HG02973 (cell line): Measurements from ENCODE around the gene TBC1D22A.

Source experiments
- ATAC-seq: cut with Tn5 transposase; IDR thresholded peaks from one replicate; pipeline ENCODE4 v1.9.1; 2021; ENCODE audit warnings: moderate library complexity; ENCODE audit not compliant: unreplicated experiment

TBC1D22A gene

GRCh38 chr22:47201996-47202818 lies 439.8 kb downstream of the TBC1D22A start:
- no peak for ATAC-seq

DNA sequence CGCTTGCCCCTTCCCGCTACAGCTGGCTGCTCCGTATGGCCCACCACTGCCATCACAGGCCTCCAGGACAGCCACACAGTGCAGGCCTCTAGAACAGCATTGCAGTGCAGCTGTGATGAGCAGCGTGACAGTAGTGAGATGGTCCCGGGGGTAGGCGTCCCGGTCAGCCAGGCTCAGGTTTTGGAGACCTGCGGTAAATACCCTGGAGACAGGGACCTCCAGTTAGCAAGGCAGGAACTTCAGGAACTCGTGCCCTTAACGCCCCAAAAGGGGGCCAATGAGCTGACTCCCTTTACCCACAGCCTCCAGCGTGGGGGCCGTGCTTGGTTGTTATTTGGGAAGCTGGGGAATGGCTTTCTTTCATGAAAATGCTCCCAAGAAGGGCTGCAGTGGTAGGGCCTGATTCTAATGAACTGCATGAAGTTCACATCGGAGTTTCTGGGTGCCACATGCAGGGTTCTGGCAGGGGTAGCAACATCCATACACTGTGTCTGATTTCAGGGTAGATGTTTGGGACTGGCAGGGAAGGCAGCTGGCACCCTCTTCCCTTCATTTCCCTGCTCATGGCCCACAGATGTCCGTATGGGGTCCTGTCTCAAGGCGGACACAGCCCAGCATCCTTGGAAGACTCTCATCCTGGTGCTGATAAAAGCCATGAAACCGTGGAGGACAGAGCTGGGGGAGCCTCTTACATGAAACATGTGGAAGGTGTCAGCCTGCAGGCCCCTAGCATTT lies 440.5 kb downstream of the TBC1D22A start:
- ATAC-seq: no peak

DNA sequence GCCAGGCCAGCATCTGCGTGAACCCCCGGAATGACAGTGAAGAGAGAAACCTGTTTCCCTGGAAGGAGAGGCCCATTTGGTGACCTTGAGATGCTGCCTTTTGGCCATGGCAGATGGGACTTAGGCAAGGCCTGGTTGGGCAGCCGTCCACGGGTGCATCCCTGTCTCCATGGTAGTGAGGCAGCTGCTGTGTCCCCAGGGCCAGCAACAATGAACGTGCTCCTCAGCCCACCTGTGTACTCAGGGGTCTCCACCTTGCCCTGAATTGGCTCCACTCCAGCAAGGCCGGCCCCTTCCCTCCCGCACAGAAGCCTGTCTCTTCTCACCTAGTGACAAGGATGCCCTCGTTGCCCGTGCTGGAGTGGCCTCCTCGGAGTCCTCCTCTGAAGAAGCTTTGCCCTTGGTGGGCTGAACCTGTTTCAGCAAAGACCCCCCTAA lies 441.1 kb downstream of the TBC1D22A start:
- no peak for ATAC-seq

DNA sequence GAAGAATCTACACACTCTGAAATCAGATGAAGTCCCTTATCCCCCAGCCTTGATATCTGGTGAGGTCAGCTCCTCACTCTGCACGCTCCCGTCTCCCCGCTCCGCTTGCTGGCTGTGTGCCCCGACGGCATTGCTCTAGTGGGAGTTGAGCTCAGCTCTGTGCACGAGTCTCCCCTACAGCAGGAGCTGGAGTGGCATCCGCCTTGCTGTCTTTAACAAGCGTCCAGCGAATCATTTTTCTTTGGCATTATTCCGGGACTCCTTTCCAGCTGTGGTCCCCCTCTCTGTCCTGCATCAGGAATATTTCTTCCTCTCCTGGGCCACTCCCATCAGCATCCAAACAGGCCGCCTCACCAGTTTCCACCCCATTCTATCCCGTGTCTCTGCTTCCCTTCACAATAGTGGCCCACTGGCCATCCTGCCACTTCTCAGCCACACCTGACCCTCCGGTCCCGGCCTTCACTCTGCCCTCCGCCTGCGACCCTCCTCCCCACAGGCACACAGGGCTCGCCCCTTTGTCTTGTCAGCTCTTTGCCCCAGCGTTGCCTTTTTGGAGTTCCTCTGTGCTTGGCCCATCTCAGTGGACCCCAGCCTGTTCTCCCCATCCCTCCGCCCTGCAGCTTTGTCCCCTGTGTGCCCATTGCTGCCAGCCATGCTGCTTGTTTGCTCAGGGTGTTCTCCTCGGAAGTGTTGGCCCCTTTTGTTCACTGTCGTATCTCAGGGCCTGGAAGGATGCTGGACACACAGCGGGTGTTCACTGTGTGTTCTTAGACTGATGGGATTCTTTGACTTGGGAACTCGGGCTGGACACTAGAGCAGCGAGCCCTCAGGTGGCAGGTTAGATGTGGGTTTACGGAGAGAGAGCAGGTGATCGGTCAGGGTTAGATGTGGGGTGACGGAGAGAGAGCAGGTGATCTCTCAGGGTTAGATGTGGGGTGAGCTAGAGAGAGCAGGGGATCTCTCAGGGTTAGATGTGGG lies 441.8 kb downstream of the TBC1D22A start:
- no peak for ATAC-seq

DNA sequence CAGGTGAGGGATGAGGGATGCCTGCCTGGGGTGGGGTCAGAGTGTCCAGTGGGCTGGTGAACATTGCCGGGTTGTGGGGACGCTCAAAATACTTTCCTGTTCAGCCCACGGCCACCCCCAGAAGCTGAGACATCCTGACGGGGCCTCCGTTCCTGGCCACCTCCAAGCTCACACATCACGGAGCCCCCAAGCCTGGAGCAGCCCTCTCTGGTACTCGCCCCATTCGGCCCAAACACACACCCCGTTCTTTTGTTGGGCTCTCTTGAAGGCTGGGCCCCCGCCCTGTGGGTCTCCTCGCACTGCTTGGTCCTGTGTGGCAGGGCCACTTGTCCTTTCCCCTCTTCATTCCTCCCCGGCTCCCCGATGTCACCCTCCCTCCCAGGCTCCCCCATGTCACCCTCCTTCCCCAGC lies 442.6 kb downstream of the TBC1D22A start:
- ATAC-seq: no peak

GRCh38 chr22:47205554-47205953 lies 443.1 kb downstream of the TBC1D22A start:
- ATAC-seq: no peak

DNA sequence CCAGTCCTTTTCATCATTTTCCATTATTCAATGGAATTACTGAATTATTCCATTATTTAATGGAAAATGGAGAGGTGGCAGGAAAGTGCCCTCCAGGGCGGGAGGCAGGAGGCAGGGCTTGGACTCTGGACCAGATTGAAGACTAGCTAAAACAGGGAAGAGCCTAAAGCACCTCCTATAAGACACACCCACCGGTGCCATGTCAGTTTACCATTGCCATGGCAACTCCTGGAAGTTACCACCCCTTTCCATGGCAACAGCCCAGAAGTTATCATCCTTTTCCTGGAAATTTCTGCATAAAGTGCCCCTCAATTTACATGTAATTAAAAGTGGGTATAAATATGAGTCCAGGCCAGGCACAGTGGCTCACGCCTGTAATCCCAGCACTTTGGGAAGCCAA lies 443.7 kb downstream of the TBC1D22A start:
- no peak for ATAC-seq

- ATAC-seq: no peak
Observed at GRCh38 chr22:47206666-47207218, 444.3 kb downstream of the TBC1D22A start.

- ATAC-seq: no peak
Observed at GRCh38 chr22:47207387-47207786, 444.9 kb downstream of the TBC1D22A start.

- no peak for ATAC-seq
Observed at GRCh38 chr22:47207846-47208554, 445.6 kb downstream of the TBC1D22A start.

GRCh38 chr22:47208630-47209029 lies 446.2 kb downstream of the TBC1D22A start:
- no peak for ATAC-seq

- ATAC-seq: no peak
Observed at GRCh38 chr22:47209040-47209514, 446.6 kb downstream of the TBC1D22A start.

DNA sequence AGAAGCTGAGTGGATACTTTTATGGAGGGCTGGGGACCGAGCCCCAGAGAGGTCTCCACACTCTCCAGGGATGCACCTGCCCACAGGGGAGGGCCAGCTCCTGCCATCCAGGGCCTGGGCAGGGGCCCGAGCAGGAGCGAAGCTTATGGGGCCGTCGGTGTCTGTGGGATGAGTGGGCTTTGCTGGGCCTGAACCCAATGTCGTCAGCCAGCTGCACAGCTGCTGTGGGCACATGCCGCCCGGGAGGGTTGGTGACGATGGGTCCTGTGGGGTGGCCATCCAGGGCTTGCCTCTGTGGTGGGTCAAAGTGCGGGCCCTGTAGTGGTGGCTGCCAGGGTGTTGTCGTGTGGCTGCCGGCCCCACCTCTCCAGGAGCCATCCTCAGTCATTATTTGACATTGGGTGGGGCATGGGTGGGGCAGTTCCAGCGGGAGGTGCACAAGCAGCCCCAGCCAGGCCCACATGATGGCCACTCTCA lies 447.1 kb downstream of the TBC1D22A start:
- no peak for ATAC-seq

DNA sequence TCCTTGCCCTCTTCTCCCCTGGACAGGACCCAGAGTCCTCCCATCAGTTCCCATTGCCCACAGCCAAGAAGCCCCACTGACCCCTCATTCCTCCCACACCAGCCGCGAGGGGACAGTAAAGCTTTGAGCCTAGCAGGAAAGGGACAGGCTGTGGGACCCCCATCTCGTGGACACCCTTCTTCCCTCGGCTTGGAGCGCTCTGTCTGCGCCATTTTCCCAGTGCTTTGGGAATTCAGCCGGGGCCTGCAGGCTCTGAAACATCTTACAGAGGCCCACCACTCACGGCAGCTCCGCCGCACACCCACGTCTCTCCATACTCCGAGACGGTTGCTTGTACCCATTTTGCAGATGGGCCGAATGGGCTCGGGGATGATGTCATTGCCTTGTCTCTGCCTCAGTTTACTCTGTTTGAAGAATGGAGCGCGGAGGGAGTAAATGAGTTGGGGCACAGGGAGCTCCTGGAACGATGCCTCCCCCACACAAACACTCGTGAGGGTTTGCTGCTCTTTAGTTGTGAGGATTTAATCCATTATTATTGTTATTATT lies 447.7 kb downstream of the TBC1D22A start:
- ATAC-seq: no peak

- no peak for ATAC-seq
Observed at GRCh38 chr22:47210686-47211085, 448.2 kb downstream of the TBC1D22A start.

DNA sequence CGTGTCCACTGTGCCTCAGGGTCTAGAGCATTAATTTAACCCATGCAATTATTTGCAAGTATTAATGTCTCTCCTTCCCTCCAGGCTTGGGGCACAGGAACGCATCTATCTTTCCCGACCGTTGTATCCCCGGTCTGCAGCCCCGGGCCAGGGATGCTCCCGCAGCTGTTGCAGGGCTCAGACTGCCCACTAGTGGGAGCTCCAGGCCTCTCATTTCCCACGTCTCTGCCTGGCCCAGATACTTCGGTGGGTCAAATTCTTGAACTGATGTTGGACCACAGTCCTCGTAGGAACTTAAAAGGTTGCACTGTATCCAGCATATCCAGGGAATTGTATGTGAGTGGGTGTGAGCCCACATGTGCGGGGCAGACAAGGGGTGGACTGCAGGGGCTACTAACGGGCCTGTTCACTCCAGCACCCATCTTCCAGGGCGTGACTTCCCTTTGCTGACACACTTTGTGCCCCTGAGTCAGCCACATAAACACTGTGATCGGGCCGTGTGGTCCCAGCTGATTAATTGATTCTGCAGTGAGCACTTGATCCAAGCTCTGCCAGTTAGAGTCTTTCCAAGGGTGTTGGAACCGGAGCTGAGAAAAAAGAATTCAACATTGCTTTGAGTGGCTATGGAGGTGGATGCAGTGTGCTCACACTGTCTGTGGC lies 451.3 kb downstream of the TBC1D22A start:
- no peak for ATAC-seq

GRCh38 chr22:47215851-47216250 lies 453.4 kb downstream of the TBC1D22A start:
- no peak for ATAC-seq

DNA sequence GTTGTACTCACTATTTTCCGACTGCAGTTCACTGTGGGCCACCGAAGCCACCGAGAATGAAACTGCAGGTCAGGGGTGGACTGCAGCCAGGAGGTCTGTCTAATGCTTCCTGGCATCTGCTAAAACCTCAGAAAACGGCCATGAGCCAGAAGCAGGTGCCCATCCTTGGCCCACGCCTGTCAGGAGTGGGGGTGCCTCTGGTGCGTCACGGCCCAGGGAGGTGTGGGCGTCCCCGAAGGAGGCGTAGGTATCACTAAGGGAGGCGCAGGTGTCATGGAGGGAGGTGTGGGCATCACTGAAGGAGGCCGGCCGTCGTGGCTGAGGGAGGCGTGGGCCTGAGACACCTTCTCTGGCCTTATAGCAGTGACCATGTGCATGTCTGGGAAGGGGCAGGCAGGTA lies 456.2 kb downstream of the TBC1D22A start:
- ATAC-seq: no peak

DNA sequence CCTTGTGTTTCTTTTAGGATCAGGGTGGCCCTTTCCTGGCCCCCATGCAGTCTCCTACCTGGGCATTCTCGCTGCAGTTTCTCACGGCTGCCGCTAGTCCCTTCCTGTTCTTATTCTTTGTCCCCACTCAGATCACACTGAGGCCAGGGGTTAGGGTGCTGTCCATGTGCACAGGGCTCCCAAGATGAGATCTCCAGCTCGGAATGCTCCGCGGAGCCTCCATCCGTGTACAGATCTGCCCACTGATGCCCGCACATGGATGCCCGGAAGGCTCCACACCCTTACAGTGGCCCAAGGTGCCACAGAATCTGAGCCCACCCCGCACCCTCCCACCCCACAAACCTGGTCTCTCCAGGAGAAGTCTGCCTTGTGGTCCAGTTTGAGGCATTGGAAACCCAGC lies 457.3 kb downstream of the TBC1D22A start:
- no peak for ATAC-seq
